NB4 (cell line): Measurements from ENCODE around the gene RAPGEF6.

Experiments
- CTCF ChIP-seq: IDR thresholded peaks from one replicate; pipeline ENCODE4 v1.5.1; 2012; ENCODE audit warnings: low read depth, low read length
- POLR2A ChIP-seq: IDR thresholded peaks from 2 replicates; pipeline ENCODE4 v1.6.1; 2011; ENCODE audit warnings: mild to moderate bottlenecking; ENCODE audit not compliant: insufficient read length; ENCODE audit errors: extremely low read depth

- TF ChIP-seq CTCF (no peak), POLR2A (no peak)
These were observed 221.1 kb downstream of the RAPGEF6 start for GRCh38 chr5:131413605-131414559.
